Stomach (tissue), 9 donors: Measurements from ENCODE around the gene PLS3. TPM values are rescaled to one million over a fixed set of nuclear protein-coding genes. Genes with fewer than 3 reads are reported as not detected.
A peak's percentile ranks its signal among the peaks of the same experiment; 100 is the strongest.

ENCODE experiments used
- DNase-seq, 2 donors: peaks; one replicate each; pipeline versions ENCODE4 v3.0.0 to v3.0.0-alpha.2; 2013 to 2019
- H3K27ac ChIP-seq, 5 donors: fragments of 200-600 bp in 4 of 5; sonication (generic) in 4 of 5; one replicate each; pipeline ENCODE4 v1.5.1; 2013 to 2019; ENCODE audit warnings: mild to moderate bottlenecking in 1 of 5, moderate library complexity in 1 of 5
- H3K27me3 ChIP-seq, 3 donors: fragments of 200-600 bp; sonication (generic); one replicate each; pipeline ENCODE4 v1.5.1; 2017 to 2019; ENCODE audit warnings: mixed run types in 1 of 3
- H3K36me3 ChIP-seq, 4 donors: fragments of 200-600 bp; sonication (generic); 1 replicate in 3 of 4; 2 replicates in 1 of 4; pipeline ENCODE4 v1.5.1; 2016 to 2019
- H3K4me1 ChIP-seq, 4 donors: fragments of 200-600 bp; sonication (generic); one replicate each; pipeline ENCODE4 v1.5.1; 2016 to 2019
- H3K4me3 ChIP-seq, 4 donors: fragments of 200-600 bp; sonication (generic) in 3 of 4; one replicate each; pipeline ENCODE4 v1.5.1; 2016 to 2019; ENCODE audit warnings: mild to moderate bottlenecking in 1 of 4
- H3K9me3 ChIP-seq, 4 donors: fragments of 200-600 bp; sonication (generic); one replicate each; pipeline ENCODE4 v1.5.1; 2016 to 2019
- EP300 ChIP-seq: sonication (generic); formaldehyde crosslinking; IDR thresholded peaks from one replicate; pipeline ENCODE4 v1.6.1; 2017; ENCODE audit warnings: antibody characterized with exemption
- POLR2A ChIP-seq, 4 donors: fragments of 450-650 bp; IDR thresholded peaks; one replicate each; pipeline ENCODE4 v1.6.1; 2016; ENCODE audit warnings: antibody characterized with exemption in 4 of 4, control low read depth in 2 of 4, mild to moderate bottlenecking in 1 of 4, moderate library complexity in 1 of 4
- POLR2AphosphoS5 ChIP-seq, 3 donors: sonication (generic); formaldehyde crosslinking; IDR thresholded peaks; one replicate each; pipeline ENCODE4 v1.6.1; 2016; ENCODE audit warnings: antibody characterized with exemption in 3 of 3
- WGBS, 5 donors: extraction: QIAGEN DNeasy Blood & Tissue Kit in 3 of 5; methylation state at CpG; one replicate each; pipeline versions ENCODE4 v1.1.5 to v1.1.7; 2013 to 2018; 5-methylcytosine and 5-hydroxymethylcytosine counted together
- intact Hi-C: fragments of 100-400 bp; cut with DNase I; formaldehyde crosslinking; loops from one replicate; pipeline ENCODE4 v1.15.1; 2023; ENCODE audit warnings: low total_unique reads
- polyA plus RNA-seq, 3 donors: library from polyadenylated mRNA; stranded (reverse); fragments of 200-250 nt; gene quantifications; one replicate each; pipeline ENCODE4 v1.2.3, GENCODE V29; 2013
- total RNA-seq, 5 donors: library from RNA; depleted of rRNA; stranded (reverse); fragments of >200 nt; gene quantifications; one replicate each; pipeline versions ENCODE4 v1.1.0 to v1.2.3, GENCODE V29; 2014 to 2016
- TF ChIP-seq, protein P1 (sequence below), 7 experiments: fragments of 450-650 bp in 4 of 7; fragments of 200-600 bp in 3 of 7; sonication (generic) in 3 of 7; IDR thresholded peaks; one replicate each; pipeline ENCODE4 v1.5.1; 2016 to 2019; ENCODE audit warnings: antibody characterized with exemption in 7 of 7, control low read depth in 2 of 7, mild to moderate bottlenecking in 1 of 7
- donor health status: healthy with polysubstance abuse.
- donor health status: Bipolar disorder and iron deficiency.
- donor health status: healthy.

The PLS3 gene
- total and polyA plus RNA-seq, 8 donors, result 7.5 to 129 (median 41.6) TPM

DNA sequence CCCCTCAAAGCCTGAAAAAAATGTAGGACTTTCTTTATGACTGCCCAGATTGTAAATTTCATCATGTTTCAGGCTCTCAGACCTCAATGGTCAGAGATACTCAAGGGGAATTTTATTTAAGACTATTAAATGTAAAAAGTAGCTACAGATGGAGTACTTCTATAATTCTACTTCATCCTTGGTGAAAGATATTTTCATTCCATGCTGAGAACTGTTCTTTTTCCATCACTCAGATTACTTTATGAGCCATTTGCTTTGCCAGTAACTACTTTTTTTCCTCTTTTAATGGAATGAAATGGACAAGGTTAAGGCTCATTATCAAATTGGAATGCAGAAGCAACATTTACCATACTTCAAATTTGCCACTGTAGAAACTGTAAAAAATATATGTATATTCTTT is 38.0 kb upstream of the PLS3 start:
- no peak for DNase-seq
- H3K4me1 ChIP-seq, result no peaks in the 10 kb centered on the region
- intact Hi-C loops, result no loop called here
- no peak overlapping the region for H3K4me3 ChIP-seq
- H3K36me3 ChIP-seq, result no peaks in the 10 kb centered on the region
- no peak overlapping the region for H3K27ac ChIP-seq
- TF ChIP-seq EP300 (no peak), POLR2A (IDR thresholded peaks at IDR 0.05) (no peak), POLR2AphosphoS5 (IDR thresholded peaks at IDR 0.05) (no peak)
- TF ChIP-seq, protein P1, sequence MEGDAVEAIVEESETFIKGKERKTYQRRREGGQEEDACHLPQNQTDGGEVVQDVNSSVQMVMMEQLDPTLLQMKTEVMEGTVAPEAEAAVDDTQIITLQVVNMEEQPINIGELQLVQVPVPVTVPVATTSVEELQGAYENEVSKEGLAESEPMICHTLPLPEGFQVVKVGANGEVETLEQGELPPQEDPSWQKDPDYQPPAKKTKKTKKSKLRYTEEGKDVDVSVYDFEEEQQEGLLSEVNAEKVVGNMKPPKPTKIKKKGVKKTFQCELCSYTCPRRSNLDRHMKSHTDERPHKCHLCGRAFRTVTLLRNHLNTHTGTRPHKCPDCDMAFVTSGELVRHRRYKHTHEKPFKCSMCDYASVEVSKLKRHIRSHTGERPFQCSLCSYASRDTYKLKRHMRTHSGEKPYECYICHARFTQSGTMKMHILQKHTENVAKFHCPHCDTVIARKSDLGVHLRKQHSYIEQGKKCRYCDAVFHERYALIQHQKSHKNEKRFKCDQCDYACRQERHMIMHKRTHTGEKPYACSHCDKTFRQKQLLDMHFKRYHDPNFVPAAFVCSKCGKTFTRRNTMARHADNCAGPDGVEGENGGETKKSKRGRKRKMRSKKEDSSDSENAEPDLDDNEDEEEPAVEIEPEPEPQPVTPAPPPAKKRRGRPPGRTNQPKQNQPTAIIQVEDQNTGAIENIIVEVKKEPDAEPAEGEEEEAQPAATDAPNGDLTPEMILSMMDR (IDR thresholded peaks at IDR 0.05), result no peak
- H3K27me3 ChIP-seq, result peaks cover 0 to 3% (median 0%) of the 10 kb centered on the region in 3 donors
- H3K9me3 ChIP-seq, result no peaks in the 10 kb centered on the region

DNA sequence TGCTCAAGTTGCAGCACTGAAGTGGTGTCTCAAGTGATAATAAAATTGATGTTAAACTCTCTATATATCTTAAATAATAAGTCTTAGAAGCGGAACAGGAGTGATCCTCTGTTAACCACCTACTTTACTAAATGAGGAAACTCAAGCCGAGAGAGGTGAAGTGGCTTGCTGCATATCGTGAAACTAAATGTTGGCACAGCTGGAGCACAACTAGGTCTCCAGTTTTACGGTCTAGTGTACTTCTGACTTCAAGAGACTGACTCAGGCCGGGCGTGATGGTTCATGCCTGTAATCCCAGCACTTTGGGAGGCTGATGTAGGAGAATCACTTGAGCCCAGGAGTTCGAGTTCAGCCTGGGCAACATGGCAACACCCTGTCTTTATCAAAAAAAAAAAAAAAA is 35.5 kb upstream of the PLS3 start:
- Histone ChIP-seq H3K9me3 (no peaks in the 10 kb centered on the region), H3K4me1 (no peaks in the 10 kb centered on the region), H3K27me3 (peaks cover 0 to 10% (median 0%) of the 10 kb centered on the region in 3 donors), H3K4me3 (no peak overlapping the region), H3K27ac (no peak overlapping the region), H3K36me3 (no peaks in the 10 kb centered on the region)
- WGBS, 5 donors, result 82 to 97% (median 93%) methylated on average over 5 to 7 of the region's 7 CpGs
- TF ChIP-seq POLR2A (IDR thresholded peaks at IDR 0.05) (no peak), POLR2AphosphoS5 (IDR thresholded peaks at IDR 0.05) (no peak), EP300 (no peak)
- TF ChIP-seq, protein P1 (IDR thresholded peaks at IDR 0.05), result no peak
- no peak for DNase-seq
- intact Hi-C loops, result no loop called here

DNA sequence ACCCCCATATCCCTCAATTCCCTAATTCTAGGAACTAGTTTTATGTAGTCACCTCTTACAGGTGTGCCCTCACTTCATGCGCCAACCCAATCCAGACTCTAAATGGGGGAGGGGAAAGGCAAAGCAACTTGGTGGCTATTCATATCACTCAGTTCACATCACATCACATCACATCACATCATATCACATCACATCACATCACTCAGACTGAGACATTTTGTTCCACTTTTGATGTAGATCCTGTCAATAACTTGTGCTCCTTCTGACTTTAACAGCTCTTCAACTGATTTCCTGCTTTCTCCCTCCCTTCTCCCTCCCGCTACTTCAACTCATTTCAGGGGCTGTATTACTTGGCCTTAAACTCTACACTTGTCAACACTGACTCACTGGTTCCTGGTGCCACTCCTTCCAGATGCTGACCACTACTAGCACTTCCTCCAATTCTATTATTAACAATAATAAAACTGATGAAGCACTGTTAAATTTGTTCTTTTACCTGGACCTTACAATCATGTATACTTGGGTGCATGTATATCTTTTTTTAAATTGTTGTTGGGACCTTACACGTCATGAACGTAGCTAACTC is 29.1 kb upstream of the PLS3 start:
- H3K4me3 ChIP-seq, result no peak overlapping the region
- no peak for TF ChIP-seq EP300
- no peak for TF ChIP-seq POLR2AphosphoS5 (IDR thresholded peaks at IDR 0.05)
- TF ChIP-seq, protein P1 (IDR thresholded peaks at IDR 0.05), result no peak
- no peak for TF ChIP-seq POLR2A (IDR thresholded peaks at IDR 0.05)
- no peaks in the 10 kb centered on the region for H3K36me3 ChIP-seq
- peak in 1 of 2 donors; percentile 38 for DNase-seq
- H3K27me3 ChIP-seq, result peaks cover 0 to 10% (median 0%) of the 10 kb centered on the region in 3 donors
- H3K4me1 ChIP-seq, result no peaks in the 10 kb centered on the region
- 59 to 78% (median 72%) methylated on average over 4 of the region's 4 CpGs for WGBS, 5 donors
- H3K27ac ChIP-seq, result no peak overlapping the region
- intact Hi-C loops, result no loop called here
- no peaks in the 10 kb centered on the region for H3K9me3 ChIP-seq

DNA sequence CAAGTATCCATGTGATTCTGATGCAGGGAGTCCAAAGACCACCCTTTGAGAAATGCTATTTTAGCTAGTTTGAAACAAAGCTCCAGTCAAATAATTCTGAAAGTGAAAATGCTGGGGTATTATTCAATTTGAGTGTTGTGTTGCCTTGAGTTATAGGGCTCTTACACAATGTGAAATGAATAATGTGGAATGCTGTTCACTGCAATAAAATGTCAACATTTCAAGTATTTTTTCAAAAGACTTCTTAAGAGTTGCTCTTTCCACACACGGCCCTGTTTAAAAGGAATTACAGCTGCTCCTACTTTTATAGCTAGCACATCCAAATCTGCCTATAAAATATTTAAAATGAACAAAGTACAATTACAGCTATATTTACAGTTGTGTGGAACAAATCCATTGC is 27.5 kb upstream of the PLS3 start:
- H3K9me3 ChIP-seq, result no peaks in the 10 kb centered on the region
- H3K36me3 ChIP-seq, result no peaks in the 10 kb centered on the region
- intact Hi-C loops, result no loop called here
- H3K27me3 ChIP-seq, result peaks cover 0 to 7% (median 0%) of the 10 kb centered on the region in 3 donors
- WGBS, 5 donors, result 38 to 67% (median 62%) methylated on average over 1 of the region's 1 CpG
- H3K4me1 ChIP-seq, result no peaks in the 10 kb centered on the region
- TF ChIP-seq EP300 (no peak), POLR2AphosphoS5 (IDR thresholded peaks at IDR 0.05) (no peak), POLR2A (IDR thresholded peaks at IDR 0.05) (no peak)
- TF ChIP-seq, protein P1 (IDR thresholded peaks at IDR 0.05), result no peak
- H3K4me3 ChIP-seq, result no peak overlapping the region
- H3K27ac ChIP-seq, result no peak overlapping the region
- DNase-seq, result peak in 1 of 2 donors; percentile 5
